Measurements from ENCODE around the gene OR11A1.
"Not testable (repeated sequence)": the region's sequence is repeated elsewhere in the genome, so short reads cannot be mapped to it uniquely, and the experiment has no call there.

Gene OR11A1

GRCh38 chr6:29477923-29478450 is 21.1 kb upstream of the OR11A1 start:
- no peak for DNase-seq

- DNase-seq: no peak
Measured at GRCh38 chr6:29474996-29475395, 18.1 kb upstream of the OR11A1 start.

DNA sequence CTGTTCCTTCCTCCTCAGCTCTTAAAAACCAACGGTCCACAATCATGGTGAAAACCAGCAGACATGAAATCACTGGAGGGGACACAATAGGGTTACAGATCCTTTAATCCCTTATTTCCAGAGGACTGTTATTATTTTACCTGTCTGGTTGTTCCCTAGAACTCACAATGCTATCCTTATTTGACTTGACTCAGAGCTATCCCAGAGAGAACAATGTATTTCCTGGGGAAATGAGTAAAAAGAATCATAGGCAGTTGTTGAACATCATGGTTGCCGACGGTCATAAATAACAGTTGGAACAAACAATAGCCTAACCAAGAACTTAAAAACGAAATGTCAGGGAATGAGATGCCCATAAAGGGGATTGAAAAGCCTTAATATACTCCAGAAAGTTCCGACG is 9.4 kb upstream of the OR11A1 start:
- no peak for DNase-seq

DNA sequence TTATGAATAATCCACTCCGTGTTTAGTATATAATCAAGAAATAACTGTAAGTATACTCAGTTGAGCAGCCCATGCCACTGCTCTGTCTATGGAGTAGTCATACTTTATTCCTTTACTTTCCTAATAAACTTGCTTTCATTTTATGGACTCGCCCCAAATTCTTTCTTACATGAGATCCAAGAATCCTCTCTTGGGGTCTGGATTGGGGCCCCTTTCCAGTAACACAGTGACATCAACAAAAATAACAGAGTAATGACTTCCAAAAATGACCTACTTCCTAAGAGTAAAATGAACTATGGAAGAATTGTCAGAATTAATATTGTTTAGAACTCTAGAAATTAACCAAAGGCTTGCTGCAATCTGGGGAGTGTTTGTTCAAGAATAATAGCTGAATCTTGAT is 8.9 kb upstream of the OR11A1 start:
- DNase-seq: no peak

DNA sequence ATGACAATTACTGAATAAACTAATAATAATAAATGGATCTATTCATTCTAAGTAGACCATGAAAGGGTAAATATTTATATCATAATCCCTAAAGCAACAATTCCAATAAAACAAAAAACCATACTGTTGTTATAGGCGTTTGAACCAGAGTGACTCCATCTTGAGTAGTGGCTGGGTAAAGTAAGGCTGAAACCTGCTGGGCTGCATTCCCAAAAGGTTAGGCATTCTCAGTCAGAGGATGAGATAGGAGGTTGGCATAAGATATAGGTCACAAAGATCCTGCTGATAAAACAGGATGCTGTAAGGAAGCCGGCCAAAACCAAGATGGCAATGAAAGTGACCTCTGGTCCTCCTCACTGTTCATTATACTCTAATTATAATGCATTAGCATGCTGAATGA is 8.4 kb upstream of the OR11A1 start:
- DNase-seq: no peak

GRCh38 chr6:29462022-29462421 is 5.2 kb upstream of the OR11A1 start:
- DNase-seq: no peak

DNA sequence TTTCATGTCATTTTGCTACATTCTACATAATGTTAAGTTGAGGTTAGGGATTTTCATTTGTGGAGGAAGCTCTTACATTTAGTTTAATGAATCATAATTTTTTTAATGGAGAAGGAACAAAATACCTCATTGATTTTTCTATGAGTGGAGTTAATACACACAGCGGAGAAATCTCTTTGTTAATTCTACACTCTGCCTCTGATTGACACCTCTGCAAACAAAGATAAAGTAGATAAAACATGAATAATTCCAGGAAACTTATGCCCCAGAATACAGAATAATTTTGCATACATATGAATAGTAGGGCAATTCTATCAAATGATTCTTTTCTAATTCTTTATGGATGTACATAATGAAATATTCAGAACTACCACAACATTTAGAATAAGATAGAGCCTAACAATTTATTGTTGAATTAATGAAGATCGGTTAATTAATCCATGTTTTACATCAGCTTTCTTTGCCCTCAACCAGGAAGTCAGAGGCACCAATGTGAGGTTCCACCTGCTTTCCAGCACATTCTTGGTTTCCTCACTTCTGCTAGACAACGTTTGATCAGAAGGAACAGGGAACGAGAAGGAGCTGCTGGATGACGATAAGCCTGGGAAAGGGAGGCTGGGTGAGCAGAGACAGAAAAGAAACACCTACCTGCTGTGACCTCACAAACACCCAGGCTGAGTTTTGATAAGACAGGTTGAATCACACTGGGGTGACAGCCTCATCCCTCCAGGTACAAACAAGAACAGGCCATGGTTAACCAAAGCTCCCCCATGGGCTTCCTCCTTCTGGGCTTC is 4.3 kb upstream of the OR11A1 start:
- no peak for DNase-seq

DNA sequence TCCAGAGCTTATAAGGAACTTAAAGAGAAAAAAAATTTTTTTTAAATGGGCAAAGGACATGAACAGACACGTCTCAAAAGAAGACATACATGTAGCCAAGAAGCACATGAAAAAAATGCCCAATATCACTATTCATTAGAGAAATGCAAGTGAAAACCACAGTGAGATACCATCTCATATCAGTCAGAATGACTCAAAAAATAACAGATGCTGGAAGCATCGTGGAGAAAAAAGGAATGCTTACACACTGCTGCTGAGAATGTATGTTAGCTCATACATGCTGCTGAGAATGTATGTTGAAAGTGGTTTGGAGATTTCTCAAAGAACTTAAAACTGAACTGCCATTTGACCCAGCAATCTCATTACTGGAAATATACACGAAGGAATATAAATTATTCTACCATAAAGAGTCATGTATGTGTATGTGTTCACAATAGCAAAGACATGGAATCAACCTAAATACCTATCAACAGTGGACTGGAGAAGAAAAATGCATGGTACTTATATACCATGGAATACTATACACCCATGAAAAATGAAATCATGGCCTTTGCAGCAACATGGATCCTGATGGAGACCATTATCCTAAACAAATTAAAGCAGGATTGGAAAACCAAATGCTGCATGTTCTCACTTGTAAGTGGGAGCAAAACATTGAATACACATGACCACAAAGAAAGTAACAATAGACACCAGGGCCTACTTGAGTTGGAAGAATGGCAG is 5.2 kb downstream of the OR11A1 start:
- DNase-seq: no peak

GRCh38 chr6:29447670-29448069 is 9.2 kb downstream of the OR11A1 start:
- DNase-seq: no peak

DNA sequence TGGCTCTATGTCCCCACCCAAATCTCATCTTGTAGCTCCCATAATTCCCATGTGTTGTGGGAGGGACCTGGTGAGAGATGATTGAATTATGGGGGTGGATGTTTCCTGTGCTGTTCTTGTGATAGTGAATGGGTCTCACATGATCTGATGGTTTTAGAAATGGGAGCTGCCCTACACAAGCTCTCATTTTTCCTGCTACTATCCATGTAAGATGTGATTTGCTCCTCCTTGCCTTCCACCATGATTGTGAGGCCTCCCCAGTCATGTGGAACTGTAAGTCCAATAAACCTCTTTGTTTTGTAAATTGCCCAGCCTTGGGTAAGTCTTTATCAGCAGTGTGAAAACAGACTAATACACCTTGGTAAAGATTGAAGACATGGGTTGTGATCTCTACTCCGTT is 12.8 kb downstream of the OR11A1 start:
- DNase-seq: not testable (repeated sequence)

GRCh38 chr6:29442719-29443118 is 14.2 kb downstream of the OR11A1 start:
- no peak for DNase-seq

DNA sequence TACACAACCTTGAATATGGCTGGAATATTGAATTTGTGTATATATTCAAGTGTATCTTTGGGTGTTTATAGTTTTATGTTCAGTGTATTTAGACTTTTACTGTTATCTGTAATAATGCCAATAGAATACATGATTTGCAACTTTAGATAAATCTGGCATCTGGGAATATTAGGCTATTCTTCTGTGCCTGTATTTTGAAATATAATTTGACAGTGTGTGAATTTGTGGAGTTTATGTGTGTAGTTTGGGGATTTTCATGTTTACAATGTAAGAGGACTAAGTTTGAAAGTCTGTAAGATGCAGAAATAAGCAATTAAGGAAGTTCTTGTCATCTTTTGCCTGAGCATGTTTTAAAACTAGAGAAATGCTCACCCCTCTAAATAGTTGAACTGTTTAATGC is 17.9 kb downstream of the OR11A1 start, which contains the start of gene OR10C1:
Gene OR10C1, plus strand, starts transcription at position 301 of the 400 bp plus-strand sequence. CDS start 710 bp downstream, outside the sequence.
- DNase-seq: no peak

DNA sequence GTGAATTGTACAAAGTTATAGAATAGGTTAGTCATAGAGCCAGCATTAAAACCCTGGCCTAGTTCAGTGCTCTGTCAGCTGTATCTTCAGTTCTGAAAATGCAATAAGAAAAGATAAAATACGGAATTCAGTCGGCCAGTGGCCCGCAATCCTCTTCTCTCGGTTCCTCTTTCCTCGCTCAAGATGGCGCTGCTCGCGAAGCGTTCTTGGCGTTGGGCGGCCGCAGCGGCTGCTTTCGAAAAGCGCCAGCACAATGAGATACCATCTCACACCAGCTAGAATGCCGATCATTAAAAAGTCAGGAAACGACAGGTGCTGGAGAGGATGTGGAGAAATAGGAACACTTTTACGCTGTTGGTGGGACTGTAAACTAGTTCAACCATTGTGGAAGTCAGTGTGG is 20.1 kb downstream of the OR11A1 start:
- not testable (repeated sequence) for DNase-seq

DNA sequence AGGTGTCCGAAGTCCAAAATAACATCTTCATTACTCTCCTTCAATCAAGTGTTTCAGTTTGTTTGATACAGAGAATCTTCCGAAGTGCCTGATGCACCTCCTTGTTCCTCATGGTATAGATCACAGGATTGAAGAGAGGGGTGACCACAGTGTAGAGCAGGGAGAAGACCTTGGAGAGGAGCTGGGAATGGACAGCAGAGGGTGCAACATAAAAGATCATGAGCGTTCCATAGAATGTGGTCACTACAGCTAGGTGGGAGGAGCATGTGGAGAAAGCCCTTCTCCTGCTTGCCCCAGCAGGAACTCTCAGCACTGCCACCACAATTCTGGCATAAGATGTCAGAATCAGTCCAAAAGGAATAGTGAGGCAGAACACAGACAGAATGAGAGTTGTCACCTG is 30.2 kb downstream of the OR11A1 start:
- DNase-seq: no peak

- DNase-seq: no peak
Measured at GRCh38 chr6:29425075-29425474, 31.8 kb downstream of the OR11A1 start.

GRCh38 chr6:29424575-29424974 is 32.3 kb downstream of the OR11A1 start:
- no peak for DNase-seq

GRCh38 chr6:29424168-29424567 is 32.7 kb downstream of the OR11A1 start:
- DNase-seq: no peak

DNA sequence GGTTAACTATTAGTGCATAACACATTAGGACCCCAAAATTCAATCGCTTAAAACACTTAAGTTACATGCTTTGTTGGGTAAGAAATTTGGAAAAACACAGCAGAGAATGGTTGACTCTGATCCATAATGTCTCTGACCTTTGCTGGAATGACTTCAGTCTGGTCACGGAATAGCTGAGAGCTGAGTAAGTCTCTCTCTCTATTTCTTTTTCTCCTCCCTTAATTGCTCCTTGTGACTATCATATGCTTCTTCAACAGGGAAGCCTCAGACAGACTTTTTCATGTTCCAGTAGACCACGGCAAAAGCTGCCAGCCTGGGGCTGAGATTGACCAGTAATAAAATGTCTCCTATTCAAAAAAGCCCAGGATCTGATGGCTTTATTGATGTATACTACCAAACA is 37.4 kb downstream of the OR11A1 start:
- no peak for DNase-seq

- DNase-seq: no peak
Measured at GRCh38 chr6:29414588-29414987, 42.3 kb downstream of the OR11A1 start, which contains the start of gene OR12D1. Gene OR12D1, plus strand, starts transcription at chr6:29414928.

DNA sequence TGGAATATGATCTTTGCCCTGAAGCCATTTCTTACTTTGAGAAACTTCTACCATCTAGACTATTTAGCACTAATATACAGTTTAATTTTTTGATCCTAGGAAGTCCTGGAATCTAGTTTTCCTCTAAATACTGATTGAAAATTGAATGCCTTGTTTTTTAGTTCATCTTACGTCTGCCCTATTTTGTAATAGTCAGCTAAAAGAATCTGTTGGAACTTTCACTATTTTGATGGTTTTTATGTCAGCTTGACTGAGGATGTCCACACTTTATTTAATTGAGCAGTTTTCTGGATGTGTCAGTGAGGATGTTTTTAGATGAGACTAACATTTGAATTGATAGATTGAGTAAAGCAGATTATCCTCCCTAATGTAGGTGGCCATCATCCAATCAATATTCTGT is 53.1 kb downstream of the OR11A1 start:
- no peak for DNase-seq

DNA sequence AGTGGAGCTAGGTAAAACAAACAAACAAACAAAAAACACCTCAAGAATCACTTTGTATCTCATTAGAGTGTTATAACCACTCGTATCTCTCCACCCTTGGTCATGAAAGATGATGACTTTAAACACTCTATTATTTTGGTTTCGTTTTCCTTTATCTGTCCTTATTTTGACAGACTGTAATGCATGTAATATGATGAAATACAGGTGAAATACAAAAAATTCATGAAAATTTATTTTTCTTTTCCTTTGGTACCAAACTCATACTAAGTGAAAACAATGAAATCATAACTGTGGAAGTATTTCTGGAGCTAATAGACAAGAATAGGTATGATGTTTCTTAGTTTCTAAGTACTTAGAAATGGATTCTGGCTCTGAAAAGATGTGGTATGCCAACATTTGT is 57.3 kb downstream of the OR11A1 start:
- DNase-seq: no peak

- no peak for DNase-seq
Measured at GRCh38 chr6:29395331-29395730, 61.5 kb downstream of the OR11A1 start, which contains the start of gene OR12D2. Gene OR12D2, plus strand, starts transcription at chr6:29395631. Its CDS starts 1,069 bp downstream, at chr6:29396700.

DNA sequence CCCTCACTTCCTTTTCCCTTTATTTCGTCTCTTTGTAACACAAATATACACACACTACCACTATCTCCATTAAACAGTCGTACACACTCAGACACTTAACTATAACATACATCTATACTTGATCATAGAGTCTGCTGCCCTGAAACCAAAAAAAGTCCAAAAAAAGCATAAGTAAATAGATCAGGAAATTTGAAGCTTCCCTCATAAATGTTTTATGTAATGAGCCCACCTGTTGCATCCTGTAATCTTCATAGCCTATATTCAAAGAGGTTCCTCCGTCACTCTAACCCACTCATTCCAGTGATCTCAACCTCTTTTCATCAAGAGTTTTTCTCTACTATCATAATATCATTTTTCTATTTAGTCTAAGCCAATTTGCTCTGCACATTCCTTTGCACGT is 68.3 kb downstream of the OR11A1 start:
- no peak for DNase-seq

- DNase-seq: no peak
Measured at GRCh38 chr6:29376003-29376402, 80.9 kb downstream of the OR11A1 start.

Measured in right hindlimb (tissue), 1 donor.